ENCODE measurements around the gene CCDC171.
"Not testable (repeated sequence)": the region's sequence is repeated elsewhere in the genome, so short reads cannot be mapped to it uniquely, and the experiment has no call there.

Gene CCDC171

DNA sequence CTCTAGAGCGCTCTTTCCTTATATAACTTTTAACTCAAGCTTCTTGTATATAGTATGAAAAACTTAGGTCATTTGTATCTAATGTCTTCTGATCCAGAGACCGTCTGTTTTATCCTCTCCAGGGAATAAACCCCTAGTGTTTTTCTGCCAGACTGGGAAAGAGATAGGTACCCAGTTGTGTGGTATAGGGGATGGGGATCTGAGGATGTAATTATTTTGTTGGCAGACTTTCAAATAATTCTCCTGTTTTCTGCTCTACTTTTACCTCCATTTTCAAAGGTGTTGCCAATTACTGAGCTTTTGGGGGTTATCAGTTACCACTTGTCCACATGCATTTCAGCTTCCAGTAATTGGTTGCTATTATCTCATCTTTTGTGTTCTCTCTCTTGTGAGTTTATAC is 17.9 kb downstream of the CCDC171 start:
- no peak overlapping the region for H3K4me3 ChIP-seq (ENCODE audit: low read length)
- TF ChIP-seq, protein P1, sequence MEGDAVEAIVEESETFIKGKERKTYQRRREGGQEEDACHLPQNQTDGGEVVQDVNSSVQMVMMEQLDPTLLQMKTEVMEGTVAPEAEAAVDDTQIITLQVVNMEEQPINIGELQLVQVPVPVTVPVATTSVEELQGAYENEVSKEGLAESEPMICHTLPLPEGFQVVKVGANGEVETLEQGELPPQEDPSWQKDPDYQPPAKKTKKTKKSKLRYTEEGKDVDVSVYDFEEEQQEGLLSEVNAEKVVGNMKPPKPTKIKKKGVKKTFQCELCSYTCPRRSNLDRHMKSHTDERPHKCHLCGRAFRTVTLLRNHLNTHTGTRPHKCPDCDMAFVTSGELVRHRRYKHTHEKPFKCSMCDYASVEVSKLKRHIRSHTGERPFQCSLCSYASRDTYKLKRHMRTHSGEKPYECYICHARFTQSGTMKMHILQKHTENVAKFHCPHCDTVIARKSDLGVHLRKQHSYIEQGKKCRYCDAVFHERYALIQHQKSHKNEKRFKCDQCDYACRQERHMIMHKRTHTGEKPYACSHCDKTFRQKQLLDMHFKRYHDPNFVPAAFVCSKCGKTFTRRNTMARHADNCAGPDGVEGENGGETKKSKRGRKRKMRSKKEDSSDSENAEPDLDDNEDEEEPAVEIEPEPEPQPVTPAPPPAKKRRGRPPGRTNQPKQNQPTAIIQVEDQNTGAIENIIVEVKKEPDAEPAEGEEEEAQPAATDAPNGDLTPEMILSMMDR (conservative IDR thresholded peaks at IDR 0.05; ENCODE audit: low read length): no peak
- DNase-seq (ENCODE audit: low read depth): no peak

DNA sequence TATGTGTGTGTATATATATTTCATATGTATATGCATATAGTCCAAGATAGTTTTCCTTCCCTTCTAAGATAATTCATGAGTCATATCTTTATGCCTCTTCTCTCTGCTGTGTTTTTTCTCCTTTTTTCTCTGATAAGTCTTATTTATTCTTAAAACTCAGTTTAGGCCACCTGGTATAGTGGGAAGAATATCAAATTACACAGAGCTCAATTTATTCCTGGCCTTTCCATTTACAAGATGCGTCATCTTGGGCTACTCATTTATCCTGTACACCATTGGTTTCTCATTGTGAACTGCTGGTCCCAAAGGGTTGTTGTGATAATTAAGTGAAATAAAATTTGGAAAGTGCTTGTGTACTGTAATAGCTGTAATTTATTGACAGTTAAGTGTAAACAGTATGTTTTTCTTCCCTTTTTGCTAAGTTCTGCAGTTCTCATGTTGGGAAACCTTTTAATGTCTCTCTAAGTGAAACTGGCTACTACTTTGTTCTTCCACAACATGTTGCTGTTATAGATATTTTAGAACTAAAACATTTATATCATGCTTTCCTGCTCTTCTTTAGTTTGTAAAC is 19.4 kb downstream of the CCDC171 start:
- TF ChIP-seq, protein P1 (conservative IDR thresholded peaks at IDR 0.05; ENCODE audit: low read length): no peak
- H3K4me3 ChIP-seq (ENCODE audit: low read length): no peak overlapping the region
- DNase-seq (ENCODE audit: low read depth): no peak

DNA sequence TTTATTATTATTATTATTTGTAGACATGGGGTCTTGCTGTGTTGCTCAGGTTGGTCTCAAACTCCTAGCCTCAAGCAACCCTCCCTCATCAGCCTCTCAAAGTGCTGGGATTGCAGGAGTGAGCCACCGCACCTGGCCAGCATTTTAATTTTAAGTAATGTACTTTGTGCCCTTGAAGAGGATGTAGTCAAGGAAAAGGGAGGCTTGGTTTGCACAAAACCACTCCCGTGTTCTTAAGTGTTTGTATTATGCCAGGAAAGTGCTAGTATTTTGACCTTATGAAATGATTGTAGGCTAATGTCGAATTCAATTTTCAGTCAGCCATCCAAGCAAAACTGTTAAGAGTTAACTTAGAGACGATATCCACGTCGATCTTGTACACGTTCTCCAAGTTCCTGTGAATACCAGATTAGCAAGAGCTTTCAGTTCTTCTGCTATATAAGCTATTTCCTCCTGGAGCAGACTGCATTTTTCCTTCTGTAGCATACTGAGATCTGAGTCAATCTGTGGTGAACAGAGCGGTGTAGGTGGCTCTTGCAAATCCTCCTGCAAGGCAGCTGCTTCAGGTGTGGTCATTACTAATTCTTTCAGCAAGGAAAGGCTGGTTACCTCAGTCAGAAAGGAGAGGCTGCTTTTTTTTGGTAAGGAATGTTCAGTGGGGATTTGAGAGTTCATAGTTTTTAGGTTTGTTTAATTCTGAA is 23.7 kb downstream of the CCDC171 start:
- TF ChIP-seq, protein P1 (conservative IDR thresholded peaks at IDR 0.05; ENCODE audit: low read length): no peak
- H3K4me3 ChIP-seq (ENCODE audit: low read length): no peak overlapping the region
- DNase-seq (ENCODE audit: low read depth): no peak

DNA sequence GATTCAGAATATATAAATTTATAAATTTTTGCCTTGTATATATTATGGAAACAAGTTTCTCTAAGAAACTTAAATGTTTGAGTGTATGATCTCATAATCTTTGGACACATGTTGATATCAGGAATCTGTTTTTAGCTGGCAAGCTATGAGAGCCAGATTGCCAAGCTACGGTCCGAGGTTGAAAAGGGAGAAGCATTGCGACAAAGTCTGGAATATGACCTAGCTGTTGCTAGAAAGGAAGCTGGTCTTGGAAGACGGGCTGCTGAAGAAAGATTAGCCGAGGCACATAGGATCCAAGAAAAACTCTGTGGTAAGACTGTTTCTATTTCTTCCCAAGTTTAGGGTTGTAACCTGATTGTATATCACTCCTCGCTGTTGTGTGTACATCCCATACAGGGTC is 25.9 kb downstream of the CCDC171 start:
- TF ChIP-seq, protein P1 (conservative IDR thresholded peaks at IDR 0.05; ENCODE audit: low read length): no peak
- DNase-seq (ENCODE audit: low read depth): no peak
- H3K4me3 ChIP-seq (ENCODE audit: low read length): no peak overlapping the region

DNA sequence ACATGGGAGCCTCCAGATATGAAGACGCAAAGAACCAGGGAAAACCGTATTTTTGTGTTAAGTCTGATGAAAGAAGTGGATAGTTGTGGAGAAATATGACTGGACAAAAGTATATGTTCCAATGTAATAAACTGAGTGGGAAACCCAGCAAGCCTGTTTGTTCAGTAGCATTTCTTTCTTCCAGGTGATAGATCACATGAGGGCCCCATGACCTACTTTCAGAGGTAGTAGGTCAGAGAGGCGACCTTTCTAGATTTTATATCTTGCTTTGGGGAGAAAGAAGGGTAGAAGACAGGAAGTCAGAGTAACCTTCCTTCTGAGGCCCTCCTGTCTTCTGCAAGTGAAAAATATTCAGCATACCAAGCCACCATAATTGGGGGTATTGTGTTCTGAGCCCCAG is 31.5 kb downstream of the CCDC171 start:
- no peak for DNase-seq (ENCODE audit: low read depth)
- no peak overlapping the region for H3K4me3 ChIP-seq (ENCODE audit: low read length)
- TF ChIP-seq, protein P1 (conservative IDR thresholded peaks at IDR 0.05; ENCODE audit: low read length): no peak

DNA sequence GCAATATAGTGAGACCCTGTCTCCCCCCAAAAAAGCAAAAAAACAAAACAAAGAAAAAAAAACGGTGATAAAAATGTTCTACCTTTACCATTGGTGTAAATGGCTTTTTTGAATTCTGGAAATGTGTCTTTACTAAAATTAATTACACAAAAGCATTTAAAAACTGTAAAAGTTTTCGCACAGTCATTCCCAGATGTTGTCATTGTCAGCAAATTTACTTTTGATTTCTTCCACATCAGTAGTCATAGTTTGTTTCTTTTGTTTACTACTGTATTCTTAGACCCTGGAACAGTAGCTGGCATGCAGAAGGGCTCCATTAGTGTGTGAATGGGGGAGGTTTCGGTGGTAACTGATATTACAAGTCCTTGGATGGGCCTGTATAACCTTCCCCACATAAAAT is 39.5 kb downstream of the CCDC171 start:
- TF ChIP-seq, protein P1 (conservative IDR thresholded peaks at IDR 0.05; ENCODE audit: low read length): no peak
- DNase-seq (ENCODE audit: low read depth): no peak
- H3K4me3 ChIP-seq (ENCODE audit: low read length): no peak overlapping the region

DNA sequence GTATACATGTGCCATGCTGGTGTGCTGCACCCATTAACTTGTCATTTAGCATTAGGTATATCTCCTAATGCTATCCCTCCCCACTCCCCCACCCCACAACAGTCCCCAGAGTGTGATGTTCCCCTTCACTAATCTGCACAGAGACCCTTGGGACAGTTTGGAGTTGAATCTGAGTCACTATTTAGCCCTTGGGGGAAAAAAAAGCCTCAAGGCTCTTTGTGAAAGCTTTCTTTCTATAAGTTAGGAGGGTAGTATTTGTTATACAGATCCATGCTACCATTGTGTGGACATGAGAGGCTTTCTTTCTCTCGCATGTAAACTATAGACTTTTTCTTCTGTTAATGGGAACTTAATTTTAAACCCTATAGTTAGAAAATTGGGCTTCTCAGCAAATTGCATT is 40.1 kb downstream of the CCDC171 start:
- not testable (repeated sequence) for H3K4me3 ChIP-seq (ENCODE audit: low read length)

DNA sequence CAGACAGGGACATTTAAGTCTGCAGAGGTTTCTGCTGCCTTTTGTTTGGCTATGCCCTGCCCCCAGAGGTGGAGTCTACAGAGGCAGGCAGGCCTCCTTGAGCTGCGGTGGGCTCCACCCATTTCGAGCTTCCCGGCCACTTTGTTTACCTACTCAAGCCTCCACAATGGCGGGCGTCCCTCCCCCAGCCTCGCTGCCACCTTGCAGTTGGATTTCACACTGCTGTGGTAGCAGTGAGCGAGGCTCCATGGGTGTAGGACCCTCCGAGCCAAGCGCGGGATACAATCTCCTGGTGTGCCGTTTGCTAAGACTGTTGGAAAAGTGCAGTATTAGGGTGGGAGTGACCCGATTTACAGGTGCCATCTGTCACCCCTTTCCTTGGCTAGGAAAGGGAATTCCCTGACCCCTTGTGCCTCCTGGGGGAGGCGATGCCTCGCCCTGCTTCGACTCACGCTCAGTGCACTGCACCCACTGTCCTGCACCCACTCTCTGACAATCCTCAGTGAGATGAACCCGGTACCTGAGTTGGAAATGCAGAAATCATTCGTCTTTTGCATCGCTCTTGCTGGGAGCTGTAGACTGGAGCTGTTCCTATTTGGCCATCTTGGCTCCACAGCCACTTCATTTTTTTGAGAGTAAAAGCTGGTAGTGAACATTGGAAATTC is 48.0 kb downstream of the CCDC171 start:
- H3K4me3 ChIP-seq (ENCODE audit: low read length); DNase-seq (ENCODE audit: low read depth): not testable (repeated sequence)

More for the DNA sequence above, 40.1 kb downstream of the CCDC171 start:
- not testable (repeated sequence) for DNase-seq (ENCODE audit: low read depth)

All from AG10803 (cell line).